HG03558 (cell line): ENCODE data around the gene ASPHD2.

Source experiments
- ATAC-seq: cut with Tn5 transposase; IDR thresholded peaks from one replicate; pipeline ENCODE4 v1.9.1; 2021; ENCODE audit warnings: moderate number of reproducible peaks; ENCODE audit not compliant: unreplicated experiment; ENCODE audit errors: extremely low read depth

Gene ASPHD2

DNA sequence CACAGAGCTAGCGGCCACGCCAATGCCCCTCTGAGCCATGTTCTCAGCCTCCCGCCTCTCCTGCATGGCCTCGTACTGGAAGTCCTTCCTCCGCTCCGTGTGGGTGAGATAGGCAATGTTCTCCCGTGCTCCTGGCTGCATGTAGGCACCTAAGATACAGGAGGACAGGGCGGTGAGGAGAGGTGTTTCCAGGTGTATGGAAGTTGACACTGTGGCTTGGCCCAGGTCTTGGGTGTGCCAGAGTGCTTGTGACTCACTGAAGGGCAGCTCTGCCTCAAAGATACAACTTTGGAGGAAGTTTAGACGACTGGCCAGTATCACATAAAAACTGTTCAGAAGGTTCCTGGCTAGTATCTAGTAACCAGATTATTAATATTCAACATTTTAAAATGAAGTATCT lies 63.2 kb downstream of the ASPHD2 start:
- no peak for ATAC-seq

DNA sequence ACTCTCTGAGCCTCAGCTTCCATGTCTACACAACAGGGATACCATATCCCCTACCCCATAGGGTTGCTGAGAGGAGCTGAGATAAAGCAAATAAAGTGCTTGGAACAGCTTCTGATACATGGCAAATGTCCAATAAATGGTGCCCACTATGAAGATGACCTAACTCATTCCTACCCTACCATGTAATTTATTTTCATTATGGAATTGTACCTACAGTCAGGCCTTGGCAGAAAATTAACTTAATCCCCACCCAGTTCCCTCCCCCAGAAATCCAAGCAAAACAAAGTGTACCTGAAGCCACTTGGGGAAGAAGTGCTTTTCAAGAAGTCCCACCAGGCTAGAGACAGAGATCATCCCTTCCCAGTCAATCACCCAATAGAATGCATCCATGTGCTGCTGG lies 65.4 kb downstream of the ASPHD2 start:
- ATAC-seq: no peak
